HepG2 (cell line): ENCODE results near the gene YWHAQ. TPM values are rescaled to one million over a fixed set of nuclear protein-coding genes. Genes with fewer than 3 reads are reported as not detected.

ENCODE experiments used
- ATAC-seq: fragments of 200-7000 bp; cut with Tn5 transposase; 3 replicates; pipeline ENCODE4 v1.9.1; 2020; ENCODE audit warnings: mild to moderate bottlenecking, moderate library complexity
- BruUV-seq: library from RNA; stranded (reverse); fragments of 400-500 nt; replicated peaks from 2 replicates; lab custom pipeline; 2021; lab: Mats Ljungman, UMichigan
- CTCF ChIA-PET: fragments of 300-600 bp; formaldehyde crosslinking; extraction: SDS; loops from one replicate; lab custom pipeline; 2021; ENCODE audit warnings: low total read pairs, inconsistent platforms, low intra/inter-chr PET ratio; lab: Yijun Ruan, JAX
- POLR2A ChIA-PET: fragments of 350-600 bp; sonication (Branson Sonifier 250); formaldehyde crosslinking; loops from one replicate; lab custom pipeline; 2020; ENCODE audit warnings: antibody characterized with exemption, inconsistent platforms; lab: Yijun Ruan, JAX
- DNase-seq: peaks from one replicate; pipeline ENCODE4 v3.0.0-alpha.2; 2015; ENCODE audit warnings: low spot score
- FAIRE-seq: peaks from 3 replicates; lab custom pipeline; 2011; peaks lifted over from hg19 to GRCh38; lab: Jason Lieb, UNC
- H2AFZ ChIP-seq: one replicate; pipeline ENCODE4 v1.6.1; 2011; ENCODE audit warnings: low read length, inconsistent platforms
- H3K27ac ChIP-seq: fragments of 300-600 bp; 3 replicates; pipeline ENCODE4 v1.8.0; 2011; ENCODE audit warnings: mixed run types, mild to moderate bottlenecking, mixed read lengths, low read length, inconsistent platforms; ENCODE audit not compliant: insufficient read depth; ENCODE audit errors: extremely low read length
- H3K27me3 ChIP-seq, 2 experiments: fragments of 200-600 bp in 1 of 2; 2 replicates in 1 of 2; 3 replicates in 1 of 2; pipeline versions ENCODE4 v1.6.0 to v1.8.0; 2011; ENCODE audit warnings: low read length in 2 of 2, mild to moderate bottlenecking in 2 of 2, moderate library complexity in 2 of 2, inconsistent platforms in 1 of 2; ENCODE audit not compliant: insufficient read depth in 2 of 2, control insufficient read depth in 1 of 2
- H3K36me3 ChIP-seq, 2 experiments: fragments of 200-600 bp in 1 of 2; replicated peaks in 1 of 2; 2 replicates in 1 of 2; 3 replicates in 1 of 2; pipeline versions ENCODE4 v1.5.1 to v1.8.0; 2011; ENCODE audit warnings: low read length in 2 of 2, inconsistent platforms in 1 of 2; ENCODE audit not compliant: insufficient read depth in 2 of 2, control insufficient read depth in 1 of 2
- H3K4me1 ChIP-seq: 2 replicates; pipeline ENCODE4 v1.5.1; 2012; ENCODE audit warnings: low read length, inconsistent platforms; ENCODE audit not compliant: insufficient read depth
- H3K4me2 ChIP-seq: 2 replicates; pipeline ENCODE4 v1.6.0; 2011; ENCODE audit warnings: low read depth, low read length, inconsistent platforms
- H3K4me3 ChIP-seq, 3 experiments: fragments of 200-600 bp in 1 of 3; sonication (generic), shearing (Covaris generic) in 1 of 3; replicated peaks in 1 of 3; 2 replicates each; pipeline ENCODE4 v1.5.1; 2011 to 2016; ENCODE audit warnings: low read length in 3 of 3, inconsistent platforms in 2 of 3, low read depth in 2 of 3, mild to moderate bottlenecking in 2 of 3, control low read depth in 1 of 3, mixed read lengths in 1 of 3; ENCODE audit not compliant: insufficient read depth in 1 of 3
- H3K79me2 ChIP-seq: one replicate; pipeline ENCODE4 v1.6.1; 2011; ENCODE audit warnings: low read length, inconsistent platforms; ENCODE audit not compliant: insufficient read depth
- H3K9ac ChIP-seq: 2 replicates; pipeline ENCODE4 v1.6.0; 2011; ENCODE audit warnings: mild to moderate bottlenecking, low read depth, low read length, inconsistent platforms; ENCODE audit not compliant: insufficient read depth
- H3K9me3 ChIP-seq: 2 replicates; pipeline ENCODE4 v1.5.1; 2012; ENCODE audit warnings: mild to moderate bottlenecking, low read length
- H4K20me1 ChIP-seq: 2 replicates; pipeline ENCODE4 v1.6.0; 2011; ENCODE audit warnings: inconsistent platforms, mild to moderate bottlenecking, low read length, moderate library complexity; ENCODE audit not compliant: insufficient read depth
- BRCA1 ChIP-seq: sonication (generic); formaldehyde crosslinking; IDR thresholded peaks from 2 replicates; pipeline ENCODE4 v1.4.0; 2020; ENCODE audit warnings: missing genetic modification reagents
- CEBPZ ChIP-seq: IDR thresholded peaks from 2 replicates; pipeline ENCODE4 v1.6.1; 2012; ENCODE audit warnings: low read length, improper control_type of control experiment
- FOSL1 ChIP-seq: sonication (generic); formaldehyde crosslinking; IDR thresholded peaks from 2 replicates; pipeline ENCODE4 v1.9.0; 2021; ENCODE audit warnings: missing genetic modification reagents, borderline replicate concordance
- FOXO1 ChIP-seq: sonication (generic); formaldehyde crosslinking; IDR thresholded peaks from 2 replicates; pipeline ENCODE4 v1.4.0; 2020; ENCODE audit warnings: missing genetic modification reagents
- GPN1 ChIP-seq: sonication (generic); formaldehyde crosslinking; IDR thresholded peaks from 2 replicates; pipeline ENCODE4 v1.5.1; 2020; ENCODE audit warnings: missing genetic modification reagents, borderline replicate concordance
- KLF16 ChIP-seq, 2 experiments: sonication (generic) in 1 of 2; formaldehyde crosslinking in 1 of 2; IDR thresholded peaks; 2 replicates each; pipeline versions ENCODE4 v1.6.1 to v1.8.0; 2016 to 2023; ENCODE audit warnings: missing genetic modification reagents in 2 of 2, missing compliant biosample characterization in 1 of 2
- PRDM4 ChIP-seq: sonication (generic); formaldehyde crosslinking; IDR thresholded peaks from 2 replicates; pipeline ENCODE4 v1.9.0; 2021; ENCODE audit warnings: missing genetic modification reagents, borderline replicate concordance
- ZBTB7B ChIP-seq: sonication (generic); formaldehyde crosslinking; IDR thresholded peaks from 2 replicates; pipeline ENCODE4 v1.4.0; 2020; ENCODE audit warnings: missing genetic modification reagents
- ZNF264 ChIP-seq: sonication (generic); formaldehyde crosslinking; IDR thresholded peaks from 2 replicates; pipeline ENCODE4 v1.4.0; 2020; ENCODE audit warnings: missing genetic modification reagents
- ZNF292 ChIP-seq: sonication (generic); formaldehyde crosslinking; IDR thresholded peaks from 2 replicates; pipeline ENCODE4 v1.8.1; 2022; ENCODE audit warnings: mild to moderate bottlenecking, low read depth, missing genetic modification reagents, borderline replicate concordance
- WGBS: methylation state at CpG from one replicate; pipeline ENCODE4 v1.1.6; 2017; ENCODE audit warnings: low lambda C conversion rate; 5-methylcytosine and 5-hydroxymethylcytosine counted together
- in situ Hi-C: cut with HindIII; loops from 2 replicates; pipeline ENCODE4 v1.10.0; 2017; ENCODE audit warnings: low pct_unique_long_range_greater_than_20kb; ENCODE audit not compliant: extremely low pct_ligation_motif_present
- intact Hi-C: fragments of 100-400 bp; cut with micrococcal nuclease; formaldehyde crosslinking; loops from one replicate; pipeline ENCODE4 v1.10.0; 2022; ENCODE audit not compliant: unreplicated experiment
- polyA plus RNA-seq, 8 experiments: library from polyadenylated mRNA; depleted of rRNA in 3 of 8; stranded (reverse) in 7 of 8; unstranded in 1 of 8; fragments of >200 nt; fragmentation: Illumina TruSeq in 4 of 8; extraction: Trizol in 4 of 8; gene quantifications; 2 replicates each; pipeline versions ENCODE4 v1.2.1 to v1.2.3, GENCODE V29; 2011 to 2016; ENCODE audit warnings: low read depth in 4 of 8, missing spikeins in 1 of 8, mixed read lengths in 1 of 8; ENCODE audit not compliant: insufficient read depth in 1 of 8
- total RNA-seq, 5 experiments: library from RNA; depleted of rRNA; stranded (reverse); fragments of >200 nt; fragmentation: Illumina TruSeq; extraction: Trizol; gene quantifications; 2 replicates each; pipeline ENCODE4 v1.2.3, GENCODE V29; 2016; ENCODE audit warnings: low read depth in 1 of 5

The YWHAQ gene
- total and polyA plus RNA-seq, 2 of the 13 experiments (the other 11 are each of a cell fraction or from before 2014, with no cell fraction given): 160 to 304 TPM

GRCh38 chr2:9634133-9634532, 3.3 kb upstream of the YWHAQ start:
- Histone ChIP-seq H3K36me3 (no peaks in the 10 kb centered on the region), H2AFZ (no peak overlapping the region), H3K4me2 (no peak overlapping the region), H3K79me2 (peaks cover 11% of the 10 kb centered on the region), H3K4me3 (no peak overlapping the region), H3K9ac (no peak overlapping the region), H3K9me3 (no peaks in the 10 kb centered on the region), H3K27ac (no peak overlapping the region), H3K27me3 (peaks cover 8 to 49% of the 10 kb centered on the region in 2 experiments; a peak in 4 of 5 replicates), H4K20me1 (peaks cover 10% of the 10 kb centered on the region), H3K4me1 (peaks cover 61% of the 10 kb centered on the region)
- DNase-seq (no peak), FAIRE-seq (no peak), ATAC-seq (no peak)
- TF ChIP-seq FOSL1 (CRISPR knock-in tag) (no peak), PRDM4 (CRISPR knock-in tag) (no peak)
- POLR2A ChIA-PET: no interaction called here
- CTCF ChIA-PET: no interaction called here
- intact Hi-C loops (no loop called here), in situ Hi-C loops (no loop called here)
- 30% methylated on average over 3 of the region's 3 CpGs for WGBS
- no TSS peak for BruUV-seq

DNA sequence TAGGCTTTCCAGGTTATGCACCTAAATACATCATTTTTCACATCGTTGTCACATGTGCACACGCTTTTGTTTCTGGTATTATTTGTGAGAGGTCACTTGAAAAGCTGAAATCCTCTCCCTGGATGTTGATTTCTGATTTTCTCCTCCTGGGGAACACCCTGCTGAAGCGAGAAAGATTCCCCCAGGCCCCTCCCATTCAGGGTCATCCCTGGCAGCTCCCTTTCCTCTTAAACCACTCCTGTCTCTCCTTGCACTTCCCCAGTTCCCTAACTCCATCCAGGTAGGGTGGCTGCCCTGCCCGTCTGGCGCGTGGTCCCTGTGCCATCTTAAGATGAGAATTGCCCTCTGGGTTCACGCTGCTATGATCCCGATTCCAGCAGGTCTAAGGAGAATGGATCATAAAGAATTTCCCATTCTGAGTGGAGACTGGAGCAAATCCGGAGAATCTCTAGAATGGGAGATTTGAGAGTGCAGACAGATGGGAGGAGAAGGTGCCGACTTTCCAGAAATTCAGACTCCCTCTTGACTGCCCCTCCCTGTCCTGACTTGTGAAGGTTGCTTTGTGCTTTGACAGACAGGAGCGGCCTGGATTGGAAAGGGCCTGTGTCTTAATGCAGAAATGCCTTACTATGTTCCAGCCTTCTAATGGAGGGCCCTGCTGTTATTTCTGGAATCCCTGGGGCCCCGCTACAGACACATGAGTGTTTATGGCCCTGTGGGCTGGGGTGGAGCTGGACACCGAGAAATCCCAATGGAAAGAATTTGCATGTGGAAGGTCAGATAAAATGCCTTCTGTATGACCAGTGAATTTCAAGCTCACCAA, 1.3 kb upstream of the YWHAQ start:
- peak overlapping the region; percentile 80 for H3K4me2 ChIP-seq
- peak overlapping the region; percentile 32 for H2AFZ ChIP-seq
- no peak overlapping the region for H3K27ac ChIP-seq
- peaks cover 2 to 32% of the 10 kb centered on the region in 2 experiments; a peak in 4 of 5 replicates for H3K27me3 ChIP-seq
- peaks cover 1 to 14% of the 10 kb centered on the region in 2 experiments; a peak in 2 of 5 replicates for H3K36me3 ChIP-seq
- in situ Hi-C loops: no loop called here
- no TSS peak for BruUV-seq
- ChIA-PET POLR2A (interaction anchor here (2.0 to 3.2 kb wide), 2 partner anchors 74 to 76 kb away, joined by 5 to 70 read pairs; partner anchors contain the start of gene ADAM17), CTCF (no interaction called here)
- peaks cover 32% of the 10 kb centered on the region for H3K79me2 ChIP-seq
- H3K9ac ChIP-seq: no peak overlapping the region
- peak overlapping the region in 2 of 3 experiments; percentile 1 to 100; a peak in 3 of 6 replicates for H3K4me3 ChIP-seq
- 41% methylated on average over 13 of the region's 13 CpGs for WGBS
- H3K9me3 ChIP-seq: no peaks in the 10 kb centered on the region
- no peak for ATAC-seq
- FAIRE-seq: no peak
- no peak for DNase-seq
- peaks cover 61% of the 10 kb centered on the region for H3K4me1 ChIP-seq
- H4K20me1 ChIP-seq: peaks cover 27% of the 10 kb centered on the region
- intact Hi-C loops: loop anchor here (2.0 kb wide), 1 partner anchor 77 kb away; the partner anchor contains the start of gene ADAM17
- no peak for TF ChIP-seq BRCA1
- no peak for TF ChIP-seq ZNF264
- no peak for TF ChIP-seq ZNF292
- TF ChIP-seq KLF16 (CRISPR knock-in tag; IDR thresholded peaks at IDR 0.05): no peak
- no peak for TF ChIP-seq CEBPZ
- TF ChIP-seq GPN1: no peak
- no peak for TF ChIP-seq FOXO1 (CRISPR knock-in tag)
- TF ChIP-seq ZBTB7B (CRISPR knock-in tag): no peak
